AG08396 (cell line): ENCODE measurements around the gene NLK.
"Not testable (repeated sequence)": the region's sequence is repeated elsewhere in the genome, so short reads cannot be mapped to it uniquely, and the experiment has no call there.

Experiments used
- DNase-seq: peaks from one replicate; pipeline ENCODE4 v3.0.0; 2012; ENCODE audit warnings: low spot score, mixed read lengths

NLK gene

GRCh38 chr17:28042657-28042720 is at the start of gene NLK:
Gene NLK, plus strand, starts transcription at chr17:28042677. Its CDS starts 197 bp downstream, at chr17:28042874.
- no peak for DNase-seq

- DNase-seq, result no peak
Observed at GRCh38 chr17:27993161-27993695, 49.2 kb upstream of the NLK start.

- DNase-seq, result no peak
Observed at GRCh38 chr17:27993723-27994310, 48.7 kb upstream of the NLK start.

GRCh38 chr17:27994586-27994985 is 47.9 kb upstream of the NLK start:
- DNase-seq, result no peak

GRCh38 chr17:27995554-27995953 is 46.9 kb upstream of the NLK start:
- DNase-seq, result no peak

- DNase-seq, result no peak
Observed at GRCh38 chr17:27996202-27997043, 46.1 kb upstream of the NLK start.

- DNase-seq, result no peak
Observed at GRCh38 chr17:27997044-27997401, 45.5 kb upstream of the NLK start.

GRCh38 chr17:27997522-27997921 is 45.0 kb upstream of the NLK start:
- no peak for DNase-seq

- no peak for DNase-seq
Observed at GRCh38 chr17:28001149-28001548, 41.3 kb upstream of the NLK start.

GRCh38 chr17:28004344-28004743 is 38.1 kb upstream of the NLK start:
- DNase-seq, result no peak

GRCh38 chr17:28007925-28008324 is 34.6 kb upstream of the NLK start:
- DNase-seq, result not testable (repeated sequence)

GRCh38 chr17:28008513-28008912 is 34.0 kb upstream of the NLK start:
- peak; percentile 38 for DNase-seq

GRCh38 chr17:28010406-28010805 is 32.1 kb upstream of the NLK start:
- DNase-seq, result no peak

- DNase-seq, result no peak
Observed at GRCh38 chr17:28018439-28019070, 23.9 kb upstream of the NLK start.

GRCh38 chr17:28020515-28020914 is 22.0 kb upstream of the NLK start:
- DNase-seq, result no peak

GRCh38 chr17:28029044-28029443 is 13.4 kb upstream of the NLK start:
- no peak for DNase-seq

- DNase-seq, result no peak
Observed at GRCh38 chr17:28030386-28030785, 12.1 kb upstream of the NLK start.

- no peak for DNase-seq
Observed at GRCh38 chr17:28031174-28031573, 11.3 kb upstream of the NLK start.

GRCh38 chr17:28033972-28034714 is 8.3 kb upstream of the NLK start:
- DNase-seq, result peak; percentile 33

- DNase-seq, result not testable (repeated sequence)
Observed at GRCh38 chr17:28035452-28035851, 7.0 kb upstream of the NLK start.

- DNase-seq, result not testable (repeated sequence)
Observed at GRCh38 chr17:28035884-28036283, 6.6 kb upstream of the NLK start.

- no peak for DNase-seq
Observed at GRCh38 chr17:28038802-28039201, 3.7 kb upstream of the NLK start.

- DNase-seq, result no peak
Observed at GRCh38 chr17:28039251-28039650, 3.2 kb upstream of the NLK start.
